SK-N-MC (cell line): ENCODE data around the gene FFAR1.

Source experiments
- DNase-seq: peaks from one replicate; pipeline ENCODE4 v3.0.0-alpha.2; 2011; ENCODE audit warnings: low read depth, low spot score
- H3K27ac ChIP-seq: fragments of 200-600 bp; sonication (generic); 2 replicates; pipeline ENCODE4 v1.5.1; 2016; ENCODE audit warnings: mixed run types
- H3K36me3 ChIP-seq: fragments of 200-600 bp; sonication (generic); 2 replicates; pipeline ENCODE4 v1.6.1; 2017; ENCODE audit warnings: antibody characterized with exemption, low read length, mixed read lengths; ENCODE audit not compliant: insufficient read depth
- H3K4me3 ChIP-seq: fragments of 200-600 bp; sonication (generic); 2 replicates; pipeline ENCODE4 v1.5.1; 2016
- H3K9ac ChIP-seq: fragments of 200-600 bp; sonication (generic); 2 replicates; pipeline ENCODE4 v1.8.0; 2017; ENCODE audit warnings: mixed run types, mixed read lengths; ENCODE audit not compliant: insufficient read length
- H3K9me3 ChIP-seq: fragments of 200-600 bp; sonication (generic); 2 replicates; pipeline ENCODE4 v1.6.1; 2017; ENCODE audit warnings: low read depth, mild to moderate bottlenecking, antibody characterized with exemption, low read length, moderate library complexity, mixed read lengths
- EZH2 ChIP-seq: fragments of 200-600 bp; sonication (generic); IDR thresholded peaks from one replicate; pipeline ENCODE4 v1.6.1; 2017; ENCODE audit warnings: antibody characterized with exemption
- FOXP2 ChIP-seq: optimal IDR thresholded peaks from 2 replicates; pipeline ENCODE3; 2011; ENCODE audit warnings: mild to moderate bottlenecking, moderate library complexity; ENCODE audit not compliant: insufficient read depth; ENCODE audit errors: extremely low read length, control extremely low read depth
- POLR2AphosphoS5 ChIP-seq: IDR thresholded peaks from 2 replicates; pipeline ENCODE4 v1.6.1; 2012; ENCODE audit warnings: mild to moderate bottlenecking, low read depth, low read length, borderline replicate concordance

FFAR1 gene

GRCh38 chr19:35347171-35347929 is at the start of gene FFAR1:
Gene FFAR1, plus strand, starts transcription at chr19:35347902. Its CDS starts 3,650 bp downstream, at chr19:35351552.
- H3K4me3 ChIP-seq: no peak within 1 kb of the TSS
- H3K9me3 ChIP-seq: no peaks in the 10 kb centered on the region
- DNase-seq: no peak
- H3K36me3 ChIP-seq: no peaks in the 10 kb centered on the region
- H3K27ac ChIP-seq: no peak within 1 kb of the TSS
- no peak within 1 kb of the TSS for H3K9ac ChIP-seq
- no peak for TF ChIP-seq FOXP2
- TF ChIP-seq EZH2: no peak
- no peak for TF ChIP-seq POLR2AphosphoS5

DNA sequence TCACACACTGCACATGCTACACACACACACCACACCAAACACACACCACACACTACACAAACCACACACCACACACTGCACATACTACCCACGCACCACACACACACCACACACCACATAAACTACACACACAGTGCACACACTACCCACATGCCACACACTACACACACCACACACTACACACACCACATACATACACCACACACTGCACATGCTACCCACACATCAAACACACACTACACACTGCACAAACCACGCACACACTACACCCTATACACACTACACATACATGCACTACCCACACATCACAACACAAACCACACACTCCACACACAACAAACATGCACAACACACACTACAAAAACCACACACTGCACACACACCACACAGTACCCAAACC is 49.8 kb upstream of the FFAR1 start:
- no peak overlapping the region for H3K27ac ChIP-seq

DNA sequence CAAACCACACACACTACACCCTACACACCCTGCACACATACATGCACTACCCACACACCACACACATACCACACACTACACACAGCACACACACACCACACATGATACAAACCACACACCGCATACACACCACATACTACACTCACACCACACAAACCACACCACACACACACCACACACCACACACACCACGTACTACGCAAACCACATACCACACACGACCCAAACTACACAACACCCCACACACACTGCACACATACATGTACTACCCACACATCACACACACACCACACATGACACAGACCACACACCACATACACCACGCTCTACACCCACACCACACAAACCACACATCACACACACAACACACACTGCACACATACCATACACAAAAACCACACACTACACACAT is 49.1 kb upstream of the FFAR1 start:
- no peak for TF ChIP-seq FOXP2
- TF ChIP-seq POLR2AphosphoS5: no peak
- TF ChIP-seq EZH2: no peak
- no peak overlapping the region for H3K27ac ChIP-seq

More for the DNA sequence above, 49.8 kb upstream of the FFAR1 start:
- no peak for TF ChIP-seq FOXP2
- TF ChIP-seq EZH2: no peak
- no peak for TF ChIP-seq POLR2AphosphoS5
- H3K9me3 ChIP-seq: no peaks in the 10 kb centered on the region
- H3K9ac ChIP-seq: no peak overlapping the region
- no peaks in the 10 kb centered on the region for H3K36me3 ChIP-seq
- DNase-seq: no peak
- H3K4me3 ChIP-seq: no peak overlapping the region

DNA sequence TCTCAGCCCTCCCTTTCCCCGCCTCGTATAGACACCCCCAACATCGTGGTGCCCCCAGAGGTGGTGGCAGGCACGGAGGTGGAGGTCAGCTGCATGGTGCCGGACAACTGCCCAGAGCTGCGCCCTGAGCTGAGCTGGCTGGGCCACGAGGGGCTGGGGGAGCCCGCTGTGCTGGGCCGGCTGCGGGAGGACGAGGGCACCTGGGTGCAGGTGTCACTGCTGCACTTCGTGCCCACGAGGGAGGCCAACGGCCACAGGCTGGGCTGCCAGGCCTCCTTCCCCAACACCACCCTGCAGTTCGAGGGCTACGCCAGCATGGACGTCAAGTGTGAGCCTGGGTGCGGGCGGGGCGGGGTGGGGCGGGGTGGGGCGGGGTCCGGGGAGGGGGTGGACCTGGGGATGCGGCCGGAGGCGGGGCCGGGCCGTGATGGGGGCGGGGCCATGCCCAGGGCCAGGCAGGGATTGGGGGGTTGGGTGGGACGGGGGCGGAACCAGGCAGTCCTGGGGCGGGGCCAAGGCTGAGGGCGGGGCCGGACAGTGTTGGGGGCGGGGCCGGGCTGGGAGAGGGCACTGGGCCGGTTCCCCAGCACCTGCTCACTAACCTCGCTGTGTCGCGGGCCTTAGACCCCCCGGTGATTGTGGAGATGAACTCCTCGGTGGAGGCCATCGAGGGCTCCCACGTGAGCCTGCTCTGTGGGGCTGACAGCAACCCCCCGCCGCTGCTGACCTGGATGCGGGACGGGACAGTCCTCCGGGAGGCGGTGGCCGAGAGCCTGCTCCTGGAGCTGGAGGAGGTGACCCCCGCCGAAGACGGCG is 48.0 kb upstream of the FFAR1 start:
- Histone ChIP-seq H3K9ac (no peak overlapping the region), H3K36me3 (no peaks in the 10 kb centered on the region), H3K9me3 (no peaks in the 10 kb centered on the region), H3K27ac (no peak overlapping the region), H3K4me3 (no peak overlapping the region)
- TF ChIP-seq POLR2AphosphoS5: no peak
- no peak for TF ChIP-seq EZH2
- TF ChIP-seq FOXP2: no peak
- no peak for DNase-seq

More for the DNA sequence above, 49.1 kb upstream of the FFAR1 start:
- Histone ChIP-seq H3K9me3 (no peaks in the 10 kb centered on the region), H3K9ac (no peak overlapping the region), H3K36me3 (no peaks in the 10 kb centered on the region), H3K4me3 (no peak overlapping the region)
- no peak for DNase-seq

DNA sequence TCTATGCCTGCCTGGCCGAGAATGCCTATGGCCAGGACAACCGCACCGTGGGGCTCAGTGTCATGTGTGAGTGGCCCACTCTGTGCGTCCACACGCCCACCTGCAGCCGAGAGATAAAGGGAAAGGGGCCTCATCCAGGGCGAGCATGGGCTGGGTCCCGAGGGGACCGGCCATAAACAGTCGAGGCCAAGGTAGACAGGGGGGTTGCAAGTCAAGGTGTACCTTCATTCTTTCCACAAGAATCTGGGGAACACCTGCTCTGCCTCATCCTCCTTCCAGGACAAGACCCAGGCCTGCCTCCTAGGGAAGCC is 47.4 kb upstream of the FFAR1 start:
- Histone ChIP-seq H3K9ac (no peak overlapping the region), H3K27ac (no peak overlapping the region), H3K4me3 (no peak overlapping the region), H3K36me3 (no peaks in the 10 kb centered on the region), H3K9me3 (no peaks in the 10 kb centered on the region)
- no peak for DNase-seq
- TF ChIP-seq FOXP2 (no peak), POLR2AphosphoS5 (no peak), EZH2 (no peak)

DNA sequence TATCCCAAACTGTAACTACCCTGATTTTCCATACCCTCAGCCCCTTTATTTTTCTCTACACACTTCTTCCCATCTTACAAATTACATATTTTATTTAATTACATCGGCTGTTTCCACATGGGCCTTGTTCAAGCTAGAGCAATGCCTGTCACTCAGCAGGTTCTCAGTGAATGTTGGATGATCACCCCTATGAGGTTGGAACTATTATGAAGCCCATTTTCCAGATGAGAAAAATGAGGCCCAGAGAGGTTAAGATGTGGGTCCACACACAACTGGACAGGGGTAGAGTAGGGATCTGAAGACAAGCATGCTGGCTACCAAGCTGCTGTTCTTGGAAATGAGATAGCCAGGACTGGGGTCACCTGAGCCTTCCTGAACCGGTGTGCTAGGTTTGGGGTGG is 45.7 kb upstream of the FFAR1 start:
- H3K9me3 ChIP-seq: no peaks in the 10 kb centered on the region
- H3K4me3 ChIP-seq: no peak overlapping the region
- TF ChIP-seq FOXP2: no peak
- TF ChIP-seq EZH2: no peak
- no peak for TF ChIP-seq POLR2AphosphoS5
- H3K9ac ChIP-seq: no peak overlapping the region
- no peaks in the 10 kb centered on the region for H3K36me3 ChIP-seq
- H3K27ac ChIP-seq: no peak overlapping the region
- no peak for DNase-seq

DNA sequence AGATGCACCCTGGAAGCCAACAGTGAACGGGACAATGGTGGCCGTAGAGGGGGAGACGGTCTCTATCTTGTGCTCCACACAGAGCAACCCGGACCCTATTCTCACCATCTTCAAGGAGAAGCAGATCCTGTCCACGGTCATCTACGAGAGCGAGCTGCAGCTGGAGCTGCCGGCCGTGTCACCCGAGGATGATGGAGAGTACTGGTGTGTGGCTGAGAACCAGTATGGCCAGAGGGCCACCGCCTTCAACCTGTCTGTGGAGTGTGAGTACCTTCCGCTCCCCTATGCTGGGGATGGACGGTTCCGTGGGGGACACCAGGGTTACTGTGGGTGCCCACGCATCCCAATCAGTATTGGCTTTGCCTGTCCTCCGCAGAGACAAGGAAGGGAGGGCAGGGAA is 45.3 kb upstream of the FFAR1 start:
- no peak overlapping the region for H3K27ac ChIP-seq
- H3K9me3 ChIP-seq: no peaks in the 10 kb centered on the region
- no peak overlapping the region for H3K9ac ChIP-seq
- TF ChIP-seq POLR2AphosphoS5: no peak
- TF ChIP-seq EZH2: no peak
- TF ChIP-seq FOXP2: no peak
- H3K36me3 ChIP-seq: no peaks in the 10 kb centered on the region
- no peak overlapping the region for H3K4me3 ChIP-seq
- DNase-seq: no peak

- TF ChIP-seq FOXP2: no peak
- no peak for TF ChIP-seq EZH2
- TF ChIP-seq POLR2AphosphoS5: no peak
- Histone ChIP-seq H3K4me3 (no peak overlapping the region), H3K36me3 (no peaks in the 10 kb centered on the region), H3K9me3 (no peaks in the 10 kb centered on the region), H3K27ac (no peak overlapping the region), H3K9ac (no peak overlapping the region)
- no peak for DNase-seq
Observed at GRCh38 chr19:35303357-35303915, 44.3 kb upstream of the FFAR1 start.
